ENCODE measurements around the gene NREP. TPM values are rescaled to one million over a fixed set of nuclear protein-coding genes. Genes with fewer than 3 reads are reported as not detected.
"Not testable (repeated sequence)": the region's sequence is repeated elsewhere in the genome, so short reads cannot be mapped to it uniquely, and the experiment has no call there.

The NREP gene
- polyA plus RNA-seq, 6 donors from 2014 or later, result 13.1 to 22.1 (median 19.1) TPM

- H3K9me3 Mint-ChIP-seq, result no peaks in the 10 kb centered on the region
- H3K4me3 Mint-ChIP-seq, result no peak overlapping the region
- no peak for DNase-seq
- peak overlapping the region in 1 of 6 donors; percentile 61 for H3K27ac Mint-ChIP-seq
- peaks cover 0 to 8% (median 5%) of the 10 kb centered on the region in 3 donors for H3K27me3 Mint-ChIP-seq
- H3K36me3 Mint-ChIP-seq, result peaks cover 0 to 9% of the 10 kb centered on the region in 2 donors
- ATAC-seq (ENCODE audit: low read depth in 2 of 2), result no peak
- H3K4me1 Mint-ChIP-seq, result peaks cover 0 to 5% (median 4%) of the 10 kb centered on the region in 3 donors
Measured at GRCh38 chr5:111720333-111720890, 36.6 kb downstream of the NREP start.

GRCh38 chr5:111719773-111720172, 37.2 kb downstream of the NREP start:
- Mint-ChIP-seq H3K9me3 (peaks cover 0 to 4% (median 0%) of the 10 kb centered on the region in 7 donors), H3K4me3 (no peak overlapping the region), H3K27ac (no peak overlapping the region), H3K27me3 (peaks cover 0 to 8% (median 5%) of the 10 kb centered on the region in 3 donors), H3K4me1 (peaks cover 0 to 5% (median 4%) of the 10 kb centered on the region in 3 donors), H3K36me3 (peaks cover 0 to 14% of the 10 kb centered on the region in 2 donors)
- DNase-seq (no peak), ATAC-seq (ENCODE audit: low read depth in 2 of 2) (no peak)

GRCh38 chr5:111716789-111717188, 40.2 kb downstream of the NREP start:
- H3K9me3 Mint-ChIP-seq, result peaks cover 5 to 25% (median 14%) of the 10 kb centered on the region in 7 donors
- H3K27ac Mint-ChIP-seq; H3K4me1 Mint-ChIP-seq; H3K4me3 Mint-ChIP-seq; H3K27me3 Mint-ChIP-seq; ATAC-seq (ENCODE audit: low read depth in 2 of 2); DNase-seq: not testable (repeated sequence)
- peaks cover 0 to 22% of the 10 kb centered on the region in 2 donors for H3K36me3 Mint-ChIP-seq

- no peaks in the 10 kb centered on the region for H3K36me3 Mint-ChIP-seq
- H3K4me1 Mint-ChIP-seq, result peaks cover 11 to 20% (median 19%) of the 10 kb centered on the region in 3 donors
- DNase-seq, result no peak
- no peak for ATAC-seq (ENCODE audit: low read depth in 2 of 2)
- H3K9me3 Mint-ChIP-seq, result peaks cover 0 to 11% (median 10%) of the 10 kb centered on the region in 7 donors
- H3K27ac Mint-ChIP-seq, result no peak overlapping the region
- H3K27me3 Mint-ChIP-seq, result no peaks in the 10 kb centered on the region
- no peak overlapping the region for H3K4me3 Mint-ChIP-seq
Measured at GRCh38 chr5:111707630-111708164, 49.3 kb downstream of the NREP start.

DNA sequence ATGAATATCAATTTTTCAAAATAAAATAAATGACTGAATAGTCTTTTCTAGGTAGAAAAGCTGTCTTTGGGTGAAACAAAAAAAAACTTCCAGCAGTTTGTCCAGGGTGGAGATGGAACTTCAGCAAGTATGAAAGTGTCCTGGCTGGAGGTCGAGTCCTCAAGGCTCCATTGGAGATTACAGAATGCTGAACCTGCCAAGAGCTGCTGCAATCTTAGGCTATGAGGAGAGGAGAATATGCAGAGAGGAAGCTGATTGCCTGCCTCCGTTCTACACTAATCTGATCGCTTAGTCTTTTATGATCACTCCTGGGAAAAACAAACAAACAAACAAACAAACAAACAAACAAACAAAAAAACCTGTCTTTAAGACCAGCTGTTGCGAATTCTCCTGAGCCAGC, 50.6 kb downstream of the NREP start:
- DNase-seq (no peak), ATAC-seq (ENCODE audit: low read depth in 2 of 2) (no peak)
- H3K4me3 Mint-ChIP-seq, result no peak overlapping the region
- H3K36me3 Mint-ChIP-seq, result no peaks in the 10 kb centered on the region
- H3K27ac Mint-ChIP-seq, result peak overlapping the region in 1 of 6 donors; percentile 57
- no peaks in the 10 kb centered on the region for H3K9me3 Mint-ChIP-seq
- no peaks in the 10 kb centered on the region for H3K27me3 Mint-ChIP-seq
- peaks cover 11 to 23% (median 19%) of the 10 kb centered on the region in 3 donors for H3K4me1 Mint-ChIP-seq

DNA sequence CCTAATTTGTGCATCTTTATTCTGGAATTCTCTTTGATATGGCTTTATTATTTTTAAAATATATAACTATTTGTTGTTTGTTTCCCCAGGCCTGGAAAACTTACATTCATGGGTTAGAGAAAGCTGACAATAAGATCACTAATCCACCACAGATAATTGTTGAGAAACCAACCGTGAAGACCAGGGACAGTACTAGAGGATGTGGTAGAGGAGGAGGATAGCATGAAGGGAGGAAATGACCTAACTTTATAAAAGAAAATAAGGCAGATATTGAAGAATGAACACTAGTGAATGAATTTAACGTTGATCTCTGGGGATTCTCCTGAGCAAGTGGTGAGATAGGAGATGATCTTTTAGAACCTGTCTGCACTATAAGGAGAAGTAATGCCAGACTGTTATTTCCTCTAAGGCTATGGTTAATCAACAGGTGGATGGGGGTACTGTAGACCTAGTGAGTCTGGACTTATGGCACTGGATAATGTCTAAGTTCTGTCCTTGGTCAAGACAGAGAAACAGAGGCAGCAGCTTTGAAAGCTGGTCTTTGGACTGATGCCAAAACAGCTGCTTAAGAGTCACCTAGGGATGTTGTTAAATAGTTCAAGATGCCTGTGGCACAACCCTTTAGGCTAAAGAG, 52.4 kb downstream of the NREP start:
- ATAC-seq (ENCODE audit: low read depth in 2 of 2), result peak; percentile 36 to 55
- H3K9me3 Mint-ChIP-seq, result no peaks in the 10 kb centered on the region
- no peaks in the 10 kb centered on the region for H3K27me3 Mint-ChIP-seq
- H3K4me3 Mint-ChIP-seq, result peak overlapping the region in 3 of 8 donors; percentile 21 to 88 (median 45)
- H3K4me1 Mint-ChIP-seq, result peaks cover 11 to 23% (median 19%) of the 10 kb centered on the region in 3 donors
- no peaks in the 10 kb centered on the region for H3K36me3 Mint-ChIP-seq
- peak; percentile 12 for DNase-seq
- peak overlapping the region in 3 of 6 donors; percentile 9 to 74 (median 24) for H3K27ac Mint-ChIP-seq

DNA sequence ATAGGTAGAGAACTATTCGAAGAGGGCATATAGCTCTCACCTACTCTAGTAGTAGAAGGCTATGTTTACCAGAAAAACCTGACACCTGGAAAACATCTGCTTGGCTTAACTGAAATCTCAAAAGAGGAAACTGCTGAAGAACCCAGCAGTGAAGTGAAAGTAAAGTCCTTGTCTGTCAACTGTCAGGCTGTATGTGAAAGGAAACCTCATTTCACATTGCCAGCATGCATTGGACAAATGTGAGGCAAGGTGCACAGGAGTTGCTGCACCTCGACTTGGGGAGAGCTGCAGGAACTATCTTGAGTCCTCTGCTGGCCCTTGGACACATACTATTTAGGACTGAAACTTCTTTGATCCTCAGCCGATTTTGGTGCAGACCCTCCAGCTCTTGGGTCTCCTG, 53.3 kb downstream of the NREP start:
- H3K4me1 Mint-ChIP-seq, result peaks cover 11 to 23% (median 19%) of the 10 kb centered on the region in 3 donors
- H3K36me3 Mint-ChIP-seq, result no peaks in the 10 kb centered on the region
- DNase-seq (peak; percentile 33), ATAC-seq (ENCODE audit: low read depth in 2 of 2) (peak; percentile 87 to 93)
- H3K27ac Mint-ChIP-seq, result peak overlapping the region in 2 of 6 donors; percentile 11 to 74
- H3K27me3 Mint-ChIP-seq, result no peaks in the 10 kb centered on the region
- H3K4me3 Mint-ChIP-seq, result peak overlapping the region in 6 of 8 donors; percentile 36 to 88 (median 78)
- no peaks in the 10 kb centered on the region for H3K9me3 Mint-ChIP-seq

- Mint-ChIP-seq H3K27ac (no peak overlapping the region), H3K4me1 (peaks cover 11 to 23% (median 18%) of the 10 kb centered on the region in 3 donors), H3K36me3 (no peaks in the 10 kb centered on the region), H3K9me3 (no peaks in the 10 kb centered on the region), H3K4me3 (no peak overlapping the region), H3K27me3 (no peaks in the 10 kb centered on the region)
- DNase-seq (no peak), ATAC-seq (ENCODE audit: low read depth in 2 of 2) (no peak)
Measured at GRCh38 chr5:111699976-111700375, 57.0 kb downstream of the NREP start.

DNA sequence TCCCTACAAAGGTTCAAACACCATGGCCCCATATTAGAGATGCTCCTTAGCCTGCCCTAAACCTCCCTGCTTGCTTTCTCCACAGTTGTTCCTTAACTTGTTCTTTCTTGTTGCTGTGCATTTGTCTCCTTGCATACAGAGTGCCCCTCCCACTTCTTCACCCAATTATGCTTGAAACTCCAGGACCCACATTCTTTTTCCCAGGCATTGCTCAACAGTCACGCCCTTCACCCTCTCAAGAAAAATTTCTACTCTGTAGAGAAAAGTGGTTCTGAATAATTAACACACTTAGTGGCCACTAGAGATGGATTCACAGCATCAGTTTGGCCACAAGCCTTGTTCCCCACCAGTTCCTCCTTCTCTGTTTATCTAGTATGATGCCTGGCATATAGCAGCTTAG, 57.7 kb downstream of the NREP start:
- peak overlapping the region in 1 of 6 donors; percentile 12 for H3K27ac Mint-ChIP-seq
- DNase-seq (no peak), ATAC-seq (ENCODE audit: low read depth in 2 of 2) (no peak)
- no peaks in the 10 kb centered on the region for H3K27me3 Mint-ChIP-seq
- no peaks in the 10 kb centered on the region for H3K9me3 Mint-ChIP-seq
- peaks cover 6 to 16% (median 11%) of the 10 kb centered on the region in 3 donors for H3K4me1 Mint-ChIP-seq
- H3K36me3 Mint-ChIP-seq, result no peaks in the 10 kb centered on the region
- no peak overlapping the region for H3K4me3 Mint-ChIP-seq

DNA sequence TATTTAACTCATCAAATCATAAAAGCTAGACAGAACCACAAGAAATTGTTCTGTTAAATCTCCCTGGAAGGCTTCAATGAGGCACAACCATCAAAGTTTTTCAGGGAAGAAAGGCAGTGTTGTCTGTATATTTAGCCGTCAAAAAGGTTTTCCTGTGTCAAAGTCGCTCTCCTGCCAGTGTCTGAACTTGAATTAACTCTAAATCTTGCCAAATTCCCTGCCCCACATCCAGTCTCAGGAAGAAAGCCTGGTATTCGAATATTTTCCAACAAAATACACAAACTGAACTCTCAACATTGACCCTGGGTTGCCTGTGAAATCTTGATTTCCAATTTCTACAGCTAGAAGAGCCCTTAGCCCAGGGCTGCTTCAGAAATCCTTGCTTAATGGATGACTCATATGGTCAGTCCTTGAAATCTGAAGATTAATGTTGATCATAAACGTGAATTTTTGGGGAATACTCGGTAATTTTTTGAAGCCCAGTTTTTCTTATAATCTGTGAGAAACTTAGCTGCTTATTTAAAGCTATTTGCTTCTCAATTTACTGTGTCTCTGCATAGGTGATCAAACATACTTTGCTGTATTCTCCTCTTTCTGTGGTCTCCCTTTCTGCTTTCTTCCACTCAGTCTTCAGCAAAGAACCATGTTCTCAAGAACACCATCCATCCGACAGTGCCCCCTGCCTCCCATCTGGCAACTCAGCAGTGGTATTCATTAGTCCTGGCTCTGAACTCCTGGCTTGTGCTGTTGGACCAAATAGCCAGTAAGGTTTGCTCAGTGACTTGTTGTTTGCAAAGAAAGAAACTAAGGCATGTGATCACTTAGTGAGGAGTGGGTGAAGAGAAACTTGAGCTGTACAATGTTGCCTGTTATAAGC, 58.9 kb downstream of the NREP start:
- DNase-seq (no peak), ATAC-seq (ENCODE audit: low read depth in 2 of 2) (no peak)
- Mint-ChIP-seq H3K4me1 (peaks cover 0 to 7% (median 0%) of the 10 kb centered on the region in 3 donors), H3K36me3 (no peaks in the 10 kb centered on the region), H3K4me3 (no peak overlapping the region), H3K27ac (no peak overlapping the region), H3K27me3 (no peaks in the 10 kb centered on the region), H3K9me3 (no peaks in the 10 kb centered on the region)

DNA sequence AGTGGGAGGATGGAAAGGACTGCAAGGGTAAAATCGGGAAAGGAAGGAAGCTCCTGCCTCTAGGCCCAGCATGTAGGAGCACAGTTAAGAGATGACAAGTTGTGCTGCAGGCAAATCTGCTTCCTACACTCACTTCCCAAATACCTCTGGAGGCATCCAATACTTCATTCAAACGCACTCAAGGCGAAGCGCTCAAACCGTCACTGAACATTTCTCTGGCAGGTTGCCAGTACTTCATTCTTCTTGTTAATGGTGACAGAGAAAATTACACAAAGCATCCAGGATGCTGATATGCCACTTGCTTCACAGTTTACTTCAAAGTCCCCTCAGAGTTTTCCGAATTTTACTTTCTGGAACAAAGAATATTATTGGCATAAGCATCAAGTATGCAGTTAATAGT, 59.8 kb downstream of the NREP start:
- H3K4me3 Mint-ChIP-seq, result no peak overlapping the region
- H3K9me3 Mint-ChIP-seq, result no peaks in the 10 kb centered on the region
- no peaks in the 10 kb centered on the region for H3K27me3 Mint-ChIP-seq
- DNase-seq (no peak), ATAC-seq (ENCODE audit: low read depth in 2 of 2) (no peak)
- no peaks in the 10 kb centered on the region for H3K36me3 Mint-ChIP-seq
- H3K27ac Mint-ChIP-seq, result no peak overlapping the region
- H3K4me1 Mint-ChIP-seq, result no peaks in the 10 kb centered on the region

- ATAC-seq (ENCODE audit: low read depth in 2 of 2), result no peak
- Mint-ChIP-seq H3K27ac (no peak overlapping the region), H3K4me1 (no peaks in the 10 kb centered on the region), H3K27me3 (no peaks in the 10 kb centered on the region), H3K9me3 (no peaks in the 10 kb centered on the region), H3K36me3 (no peaks in the 10 kb centered on the region), H3K4me3 (no peak overlapping the region)
- DNase-seq, result no peak
Measured at GRCh38 chr5:111695991-111696390, 61.0 kb downstream of the NREP start.

DNA sequence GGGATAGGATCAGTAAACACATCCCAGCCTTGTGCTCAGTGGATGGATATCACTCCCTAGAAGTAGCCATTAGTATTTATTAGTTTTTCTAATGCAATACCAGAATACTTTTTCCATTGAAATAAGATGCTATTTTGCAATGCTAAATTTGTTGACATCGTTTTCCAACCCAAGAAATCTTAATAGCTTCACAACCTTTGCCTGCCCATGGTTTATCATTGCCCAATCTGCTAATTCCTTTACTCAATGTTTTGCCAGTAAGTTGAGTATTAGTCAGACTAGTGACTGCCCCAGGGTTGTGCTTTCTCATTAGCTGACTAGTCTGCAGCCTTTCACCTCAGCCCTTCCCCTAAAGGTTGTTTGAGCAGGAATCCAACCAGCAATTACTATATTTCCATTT, 62.9 kb downstream of the NREP start:
- H3K36me3 Mint-ChIP-seq, result no peaks in the 10 kb centered on the region
- no peaks in the 10 kb centered on the region for H3K9me3 Mint-ChIP-seq
- no peaks in the 10 kb centered on the region for H3K27me3 Mint-ChIP-seq
- DNase-seq (no peak), ATAC-seq (ENCODE audit: low read depth in 2 of 2) (no peak)
- H3K4me3 Mint-ChIP-seq, result no peak overlapping the region
- no peak overlapping the region for H3K27ac Mint-ChIP-seq
- H3K4me1 Mint-ChIP-seq, result no peaks in the 10 kb centered on the region
